Body of pancreas (tissue), 4 donors: Measurements from ENCODE around the gene TMEM250. TPM values are rescaled to one million over a fixed set of nuclear protein-coding genes. Genes with fewer than 3 reads are reported as not detected.
A peak's percentile ranks its signal among the peaks of the same experiment; 100 is the strongest.

ENCODE experiments used
- ATAC-seq: fragments of 150-250 bp; one replicate; pipeline ENCODE4 v1.9.1; 2016
- DNase-seq, 4 donors: peaks; one replicate each; pipeline ENCODE4 v3.0.0-alpha.2; 2019
- H3K27ac ChIP-seq, 4 donors: fragments of 200-600 bp; sonication (generic); 1 replicate in 3 of 4; 2 replicates in 1 of 4; pipeline versions ENCODE4 v1.5.1 to v1.6.1; 2016 to 2019; ENCODE audit warnings: mild to moderate bottlenecking in 1 of 4, mixed read lengths in 1 of 4, moderate library complexity in 1 of 4
- H3K27me3 ChIP-seq, 2 donors: fragments of 200-600 bp; sonication (generic); one replicate each; pipeline ENCODE4 v1.6.0; 2016; ENCODE audit warnings: mild to moderate bottlenecking in 1 of 2
- H3K36me3 ChIP-seq, 2 donors: fragments of 200-600 bp; sonication (generic); replicated peaks in 1 of 2; 2 replicates each; pipeline ENCODE4 v1.5.1; 2016; ENCODE audit warnings: low read depth in 2 of 2; ENCODE audit not compliant: insufficient read depth in 1 of 2
- H3K4me1 ChIP-seq: fragments of 200-600 bp; sonication (generic); one replicate; pipeline ENCODE4 v1.6.0; 2016
- H3K4me3 ChIP-seq, 2 donors: fragments of 200-600 bp; sonication (generic); 1 replicate in 1 of 2; 2 replicates in 1 of 2; pipeline ENCODE4 v1.5.1; 2016 to 2019
- H3K9me3 ChIP-seq, 3 donors: fragments of 200-600 bp; sonication (generic); 1 replicate in 2 of 3; 2 replicates in 1 of 3; pipeline ENCODE4 v1.5.1; 2016
- POLR2A ChIP-seq, 3 donors: fragments of 450-650 bp; IDR thresholded peaks; one replicate each; pipeline ENCODE4 v1.6.1; 2016; ENCODE audit warnings: antibody characterized with exemption in 3 of 3, mild to moderate bottlenecking in 2 of 3
- WGBS, 2 donors: methylation state at CpG; one replicate each; pipeline ENCODE4 v1.1.5; 2017; 5-methylcytosine and 5-hydroxymethylcytosine counted together
- intact Hi-C: fragments of 100-400 bp; cut with DNase I; formaldehyde crosslinking; loops from one replicate; pipeline ENCODE4 v1.15.1; 2023
- total RNA-seq, 2 donors: library from RNA; depleted of rRNA; stranded (reverse); fragments of >200 nt; gene quantifications; one replicate each; pipeline ENCODE4 v1.1.0, GENCODE V29; 2016
- TF ChIP-seq, protein P1 (sequence below), 7 experiments: fragments of 450-650 bp in 4 of 7; fragments of 200-600 bp in 3 of 7; sonication (generic) in 3 of 7; IDR thresholded peaks; one replicate each; pipeline ENCODE4 v1.5.1; 2016 to 2019; ENCODE audit warnings: antibody characterized with exemption in 7 of 7

TMEM250 gene, protein sequence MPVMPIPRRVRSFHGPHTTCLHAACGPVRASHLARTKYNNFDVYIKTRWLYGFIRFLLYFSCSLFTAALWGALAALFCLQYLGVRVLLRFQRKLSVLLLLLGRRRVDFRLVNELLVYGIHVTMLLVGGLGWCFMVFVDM
- total RNA-seq = 10 to 100 TPM; 21.3 to 47.1 TPM

DNA sequence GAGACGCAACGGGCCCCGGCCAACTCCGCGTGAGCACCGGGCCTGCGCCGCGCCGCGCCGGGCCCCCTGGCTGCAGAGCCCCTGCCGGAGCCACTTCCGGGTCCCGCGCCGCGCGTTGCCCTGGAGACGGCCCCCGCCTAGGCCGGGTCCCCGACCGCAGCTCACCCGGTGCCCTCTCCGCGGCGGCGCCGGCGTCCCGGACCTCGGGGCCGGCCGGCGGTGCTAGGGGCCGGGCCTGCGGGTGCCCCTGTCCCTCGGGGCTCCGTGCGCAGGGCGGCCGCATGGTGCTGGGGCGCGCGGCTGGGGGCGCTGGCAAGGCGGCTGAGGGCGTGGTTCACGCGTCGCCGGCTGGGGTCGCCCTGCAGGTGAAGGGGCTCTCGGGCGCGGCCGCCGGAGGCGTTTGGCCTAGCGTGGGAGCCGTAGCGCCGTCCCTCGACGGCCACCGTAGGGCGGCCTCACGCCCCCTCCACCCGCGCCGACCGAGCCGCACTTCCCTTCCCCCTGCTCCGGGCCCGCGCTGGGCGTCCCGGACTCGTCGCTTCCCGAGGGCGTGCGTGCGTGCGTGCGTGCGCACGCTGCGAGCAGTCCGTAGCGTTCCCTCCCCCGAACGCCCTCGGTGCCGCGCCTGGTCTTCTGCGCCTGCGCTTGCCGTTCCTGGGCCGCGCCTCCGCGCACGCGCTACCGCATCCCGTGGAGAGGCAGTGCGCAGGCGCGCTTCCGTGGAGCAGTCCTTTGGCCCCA lies at the start of gene TMEM250:
Gene TMEM250 (minus strand): TSS at position 556 of the 741 bp plus-strand sequence. CDS start 1,975 bp downstream, outside the sequence.
- H3K27ac ChIP-seq = peak within 1 kb of the TSS; percentile 77 to 97 (median 84)
- H3K27me3 ChIP-seq = no peaks in the 10 kb centered on the region
- WGBS, 2 donors = 0% methylated on average over 12 to 103 of the region's 112 CpGs
- intact Hi-C loops = no loop called here
- H3K4me3 ChIP-seq = peak within 1 kb of the TSS; percentile 63 to 83
- peaks cover 34% of the 10 kb centered on the region for H3K4me1 ChIP-seq
- peak; percentile 95 to 97 (median 96) for DNase-seq
- peaks cover 0 to 7% of the 10 kb centered on the region in 2 donors for H3K36me3 ChIP-seq
- H3K9me3 ChIP-seq = no peaks in the 10 kb centered on the region
- peak; percentile 92 for ATAC-seq
- TF ChIP-seq, protein P1, sequence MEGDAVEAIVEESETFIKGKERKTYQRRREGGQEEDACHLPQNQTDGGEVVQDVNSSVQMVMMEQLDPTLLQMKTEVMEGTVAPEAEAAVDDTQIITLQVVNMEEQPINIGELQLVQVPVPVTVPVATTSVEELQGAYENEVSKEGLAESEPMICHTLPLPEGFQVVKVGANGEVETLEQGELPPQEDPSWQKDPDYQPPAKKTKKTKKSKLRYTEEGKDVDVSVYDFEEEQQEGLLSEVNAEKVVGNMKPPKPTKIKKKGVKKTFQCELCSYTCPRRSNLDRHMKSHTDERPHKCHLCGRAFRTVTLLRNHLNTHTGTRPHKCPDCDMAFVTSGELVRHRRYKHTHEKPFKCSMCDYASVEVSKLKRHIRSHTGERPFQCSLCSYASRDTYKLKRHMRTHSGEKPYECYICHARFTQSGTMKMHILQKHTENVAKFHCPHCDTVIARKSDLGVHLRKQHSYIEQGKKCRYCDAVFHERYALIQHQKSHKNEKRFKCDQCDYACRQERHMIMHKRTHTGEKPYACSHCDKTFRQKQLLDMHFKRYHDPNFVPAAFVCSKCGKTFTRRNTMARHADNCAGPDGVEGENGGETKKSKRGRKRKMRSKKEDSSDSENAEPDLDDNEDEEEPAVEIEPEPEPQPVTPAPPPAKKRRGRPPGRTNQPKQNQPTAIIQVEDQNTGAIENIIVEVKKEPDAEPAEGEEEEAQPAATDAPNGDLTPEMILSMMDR (IDR thresholded peaks at IDR 0.05) = peak in 4 of 7 experiments; percentile 24 to 42 (median 28)
- TF ChIP-seq POLR2A (IDR thresholded peaks at IDR 0.05) = peak in 1 of 3 donors; percentile 60

DNA sequence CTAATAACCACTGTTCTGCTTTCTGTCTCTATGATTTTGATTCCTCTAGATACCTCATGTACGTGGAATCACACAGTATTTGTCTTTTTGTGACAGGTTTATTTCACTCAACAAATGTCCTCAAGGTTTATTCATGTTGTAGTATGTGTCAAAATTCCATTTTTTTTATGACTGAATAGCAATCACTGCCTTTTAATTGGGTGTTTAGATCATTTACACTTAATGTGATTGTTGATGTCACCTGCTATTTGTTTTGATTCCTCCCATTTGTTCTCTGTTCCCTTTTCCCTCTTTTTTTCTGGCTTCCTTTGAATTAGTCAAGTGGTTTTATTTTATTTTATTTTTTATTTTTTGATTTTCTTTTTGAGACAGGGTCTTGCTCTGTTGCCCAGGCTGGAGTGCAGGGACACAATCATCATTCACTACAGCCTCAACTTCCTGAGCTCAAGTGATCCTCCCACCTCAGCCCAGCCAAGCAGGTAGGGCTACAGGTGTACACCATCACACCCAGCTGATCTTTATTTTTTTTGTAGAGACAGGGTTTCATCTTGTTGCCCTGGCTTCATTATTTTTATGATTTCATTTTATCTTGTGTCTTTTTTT lies 44.7 kb upstream of the TMEM250 start:
- H3K27ac ChIP-seq = no peak overlapping the region
- H3K4me1 ChIP-seq = no peaks in the 10 kb centered on the region
- H3K4me3 ChIP-seq = no peak overlapping the region
- no peaks in the 10 kb centered on the region for H3K9me3 ChIP-seq
- intact Hi-C loops = no loop called here
- no peaks in the 10 kb centered on the region for H3K27me3 ChIP-seq
- DNase-seq (no peak), ATAC-seq (no peak)
- WGBS, 2 donors = 55 to 64% methylated on average over 1 of the region's 1 CpG
- H3K36me3 ChIP-seq = no peaks in the 10 kb centered on the region
- TF ChIP-seq, protein P1 (IDR thresholded peaks at IDR 0.05) = no peak
- no peak for TF ChIP-seq POLR2A (IDR thresholded peaks at IDR 0.05)

DNA sequence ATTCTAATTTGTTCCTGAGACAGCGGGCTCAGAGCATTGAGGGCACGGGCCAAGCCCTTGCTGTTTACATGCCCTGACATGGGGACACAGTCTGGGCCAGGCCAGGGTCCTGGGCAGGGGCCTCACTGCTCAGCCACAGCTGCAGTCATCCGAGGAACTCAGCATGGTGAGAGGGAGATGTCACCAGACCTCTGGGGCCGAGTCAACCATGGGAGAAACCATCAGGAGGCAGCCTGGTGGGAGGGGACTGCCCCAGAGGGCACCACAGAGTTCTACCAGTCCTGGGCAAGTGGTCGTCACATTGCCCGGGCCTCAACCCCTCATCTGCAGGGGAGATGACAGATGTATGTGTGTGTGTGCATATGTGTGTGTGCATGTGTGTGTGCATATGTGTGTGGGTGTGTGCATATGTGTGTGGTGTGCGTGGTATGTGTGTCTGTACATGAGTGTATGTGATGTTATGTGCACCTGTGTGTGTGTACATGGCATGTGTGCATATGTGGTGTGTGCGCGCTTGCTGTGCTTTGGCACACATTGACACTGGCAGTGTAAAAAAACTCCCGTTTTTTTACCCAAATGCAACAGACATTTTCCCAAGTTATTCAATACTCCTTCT lies 42.4 kb upstream of the TMEM250 start:
- Histone ChIP-seq H3K27me3 (no peaks in the 10 kb centered on the region), H3K4me3 (no peak overlapping the region), H3K36me3 (no peaks in the 10 kb centered on the region), H3K9me3 (no peaks in the 10 kb centered on the region), H3K27ac (no peak overlapping the region), H3K4me1 (no peaks in the 10 kb centered on the region)
- no peak for ATAC-seq
- DNase-seq = no peak
- intact Hi-C loops = no loop called here
- 71 to 79% methylated on average over 7 to 10 of the region's 10 CpGs for WGBS, 2 donors
- TF ChIP-seq POLR2A (IDR thresholded peaks at IDR 0.05) = no peak
- TF ChIP-seq, protein P1 (IDR thresholded peaks at IDR 0.05) = no peak

DNA sequence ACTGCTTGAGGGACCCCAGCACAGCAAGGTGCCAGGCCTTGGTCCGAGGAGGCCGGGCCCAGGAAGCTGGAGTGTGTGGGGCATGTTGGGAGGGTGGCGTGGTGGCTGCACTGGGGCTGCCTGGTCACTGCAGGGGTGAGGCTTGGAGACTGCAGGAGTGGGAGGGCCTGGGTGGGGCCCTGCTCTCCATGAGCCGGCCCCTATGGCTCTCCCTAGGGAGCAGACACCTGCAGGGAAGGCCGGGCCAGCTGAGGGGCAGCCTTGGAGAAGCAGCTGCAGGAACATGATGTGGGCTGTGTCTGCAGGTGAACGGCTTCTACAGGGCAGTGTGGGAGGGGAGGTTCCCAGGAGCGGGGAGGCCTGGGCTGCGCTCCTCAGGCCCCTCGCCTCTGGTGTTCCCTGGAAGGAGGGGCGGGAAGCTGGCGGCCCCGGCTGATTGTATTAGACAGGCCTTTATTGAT lies 41.7 kb upstream of the TMEM250 start:
- Histone ChIP-seq H3K4me1 (no peaks in the 10 kb centered on the region), H3K27me3 (no peaks in the 10 kb centered on the region), H3K36me3 (no peaks in the 10 kb centered on the region), H3K9me3 (no peaks in the 10 kb centered on the region), H3K4me3 (no peak overlapping the region), H3K27ac (no peak overlapping the region)
- DNase-seq = no peak
- intact Hi-C loops = no loop called here
- 69 to 80% methylated on average over 5 to 11 of the region's 12 CpGs for WGBS, 2 donors
- TF ChIP-seq POLR2A (IDR thresholded peaks at IDR 0.05) = no peak
- TF ChIP-seq, protein P1 (IDR thresholded peaks at IDR 0.05) = no peak
- no peak for ATAC-seq
